ENCODE measurements around the gene MEIS3. TPM values are rescaled to one million over a fixed set of nuclear protein-coding genes. Genes with fewer than 3 reads are reported as not detected.

MEIS3 gene
- total RNA-seq, 2 experiments from 2014 or later: 0.18 TPM; not detected in 1

GRCh38 chr19:47357788-47358680 lies 61.3 kb downstream of the MEIS3 start:
- peaks cover 55% of the 10 kb centered on the region for H3K36me3 Mint-ChIP-seq (ENCODE audit: low read depth)
- H3K4me1 Mint-ChIP-seq: no peaks in the 10 kb centered on the region
- H3K9me3 Mint-ChIP-seq: no peaks in the 10 kb centered on the region
- no peak for DNase-seq
- ChIA-PET CTCF (interaction anchor here (1.1 to 2.1 kb wide), 3 partner anchors 8 to 50 kb away, joined by 3 to 7 read pairs (median 4); no protein-coding TSS in a partner anchor), POLR2A (interaction anchor here (0.7 kb wide), 1 partner anchor 15 kb away, joined by 3 read pairs; no protein-coding TSS in a partner anchor)
- no peak overlapping the region for H3K4me3 Mint-ChIP-seq
- no peak overlapping the region for H3K27ac Mint-ChIP-seq
- no peaks in the 10 kb centered on the region for H3K27me3 Mint-ChIP-seq

- H3K4me1 Mint-ChIP-seq: peaks cover 2% of the 10 kb centered on the region
- H3K9me3 Mint-ChIP-seq: no peaks in the 10 kb centered on the region
- CTCF ChIA-PET: interaction anchor here (0.6 to 2.1 kb wide), 4 partner anchors 8 to 76 kb away, joined by 3 to 7 read pairs (median 5); partner anchors contain the start of gene DHX34
- no peak overlapping the region for H3K27ac Mint-ChIP-seq
- no peak for DNase-seq
- POLR2A ChIA-PET: no interaction called here
- no peak overlapping the region for H3K4me3 Mint-ChIP-seq
- H3K27me3 Mint-ChIP-seq: no peaks in the 10 kb centered on the region
- peaks cover 63% of the 10 kb centered on the region for H3K36me3 Mint-ChIP-seq (ENCODE audit: low read depth)
Observed at GRCh38 chr19:47356900-47357299, 62.4 kb downstream of the MEIS3 start.

- H3K4me3 Mint-ChIP-seq: no peak overlapping the region
- POLR2A ChIA-PET: no interaction called here
- CTCF ChIA-PET: no interaction called here
- H3K27me3 Mint-ChIP-seq: no peaks in the 10 kb centered on the region
- no peak overlapping the region for H3K27ac Mint-ChIP-seq
- H3K36me3 Mint-ChIP-seq (ENCODE audit: low read depth): peaks cover 67% of the 10 kb centered on the region
- H3K4me1 Mint-ChIP-seq: peaks cover 30% of the 10 kb centered on the region
- no peak for DNase-seq
- no peaks in the 10 kb centered on the region for H3K9me3 Mint-ChIP-seq
Observed at GRCh38 chr19:47353307-47353712, 66.0 kb downstream of the MEIS3 start.

Other genes with a start within 250 kb of the MEIS3 start
- gene BBC3, start 188.3 kb downstream of the MEIS3 start, total RNA-seq: 10 to 100 TPM; 17.3 to 19.0 TPM
- gene CCDC9, start 163.0 kb downstream of the MEIS3 start, total RNA-seq: 10 to 100 TPM; 29.9 to 30.2 TPM
- gene INAFM1, start 144.6 kb downstream of the MEIS3 start, total RNA-seq: 10 to 100 TPM; 12.6 to 13.9 TPM
- not detected for gene C5AR1, start 109.7 kb downstream of the MEIS3 start, total RNA-seq
- 1 to 10 TPM; 4.7 to 5.5 TPM for gene C5AR2, start 87.4 kb downstream of the MEIS3 start, total RNA-seq
- 10 to 100 TPM; 10.3 to 10.5 TPM for gene DHX34, start 70.2 kb downstream of the MEIS3 start, total RNA-seq
- gene SLC8A2, start 52.4 kb upstream of the MEIS3 start, total RNA-seq: not detected
- 1 to 10 TPM; 6.6 to 7.7 TPM for gene KPTN, start 64.7 kb upstream of the MEIS3 start, total RNA-seq
- gene NAPA, start 95.5 kb upstream of the MEIS3 start, total RNA-seq: 100 to 1,000 TPM; 117 to 119 TPM
- under 1 TPM; 0.15 to 0.20 TPM for gene ZNF541, start 153.6 kb upstream of the MEIS3 start, total RNA-seq
- 10 to 100 TPM; 20.2 to 23.3 TPM for gene BICRA, start 189.6 kb upstream of the MEIS3 start, total RNA-seq

Measured in activated CD4-positive, alpha-beta memory T cell treated with anti-CD3 and anti-CD28 coated beads, Interleukin-2, amount 10 ng/mL, durations not matched to agents 7 days and 5 days (primary cell).